Measurements from ENCODE around the gene TTLL11. TPM values are rescaled to one million over a fixed set of nuclear protein-coding genes. Genes with fewer than 3 reads are reported as not detected.

The TTLL11 gene
- total and polyA plus RNA-seq, 2 experiments from 2014 or later, result 0.57 to 1.4 TPM

- Histone ChIP-seq H3K36me3 (ENCODE audit: insufficient read depth) (no peaks in the 10 kb centered on the region), H3K27ac (ENCODE audit: low read depth) (no peak overlapping the region), H4K20me1 (replicated peaks; ENCODE audit: insufficient read depth) (no peaks in the 10 kb centered on the region), H2AFZ (no peak overlapping the region), H3K9me2 (ENCODE audit: insufficient read depth) (no peaks in the 10 kb centered on the region), H3K4me3 (no peak overlapping the region), H3F3A (replicated peaks; ENCODE audit: low read depth) (0 out of 2 replicates have a peak, but pooled peaks cover 3% of the 10 kb centered on the region), H3K4me1 (ENCODE audit: insufficient read depth) (peaks cover 11% of the 10 kb centered on the region), H3K79me2 (replicated peaks; ENCODE audit: insufficient read depth) (no peaks in the 10 kb centered on the region), H3K4me2 (no peak overlapping the region), H3K27me3 (ENCODE audit: insufficient read depth) (no peaks in the 10 kb centered on the region)
- no peak for ATAC-seq
- no peak overlapping the region for H3K4me3 Mint-ChIP-seq
- H3K36me3 Mint-ChIP-seq (ENCODE audit: low read depth), result no peaks in the 10 kb centered on the region
- no peak for DNase-seq (ENCODE audit: low spot score)
- H3K4me1 Mint-ChIP-seq, result peaks cover 12% of the 10 kb centered on the region
- H3K9me3 Mint-ChIP-seq, result no peaks in the 10 kb centered on the region; the same call in 2 of the 3 replicates
- TF ChIP-seq STAT1 (IDR thresholded peaks at IDR 0.05; ENCODE audit: unreplicated experiment) (no peak), JUNB (IDR thresholded peaks at IDR 0.05; ENCODE audit: unreplicated experiment) (no peak), ETS1 (IDR thresholded peaks at IDR 0.05) (no peak), CREB1 (CRISPR knock-in tag; IDR thresholded peaks at IDR 0.05; ENCODE audit: low read depth) (no peak), NANOG (IDR thresholded peaks at IDR 0.05; ENCODE audit: borderline replicate concordance) (no peak), ZNF114 (CRISPR knock-in tag; IDR thresholded peaks at IDR 0.05) (no peak), EZH2 (IDR thresholded peaks at IDR 0.05; ENCODE audit: low read depth, unreplicated experiment) (no peak), CTCF (conservative IDR thresholded peaks at IDR 0.05; ENCODE audit: low read depth in 2 of 2) (no peak), ZNF331 (CRISPR knock-in tag; IDR thresholded peaks at IDR 0.05; ENCODE audit: low read depth) (no peak), REST (IDR thresholded peaks at IDR 0.05; ENCODE audit: unreplicated experiment) (no peak), ZNF462 (CRISPR knock-in tag; IDR thresholded peaks at IDR 0.05) (no peak), POLR2AphosphoS5 (IDR thresholded peaks at IDR 0.05; ENCODE audit: low read depth) (no peak), EZH2phosphoT487 (IDR thresholded peaks at IDR 0.05; ENCODE audit: unreplicated experiment) (no peak)
- no peak overlapping the region for H3K27ac Mint-ChIP-seq
- peaks cover 17% of the 10 kb centered on the region for H3K27me3 Mint-ChIP-seq (ENCODE audit: insufficient read depth, low read depth, poor library complexity)
Measured at GRCh38 chr9:121997791-121998190, 95.3 kb downstream of the TTLL11 start.
